Kidney (tissue), 14 donors: ENCODE measurements around the gene CDK14. TPM values are rescaled to one million over a fixed set of nuclear protein-coding genes. Genes with fewer than 3 reads are reported as not detected.

Experiments used
- DNase-seq, 5 donors: peaks; one replicate each; pipeline ENCODE4 v3.0.0-alpha.2; 2013 to 2020
- FAIRE-seq: peaks from 2 replicates; lab custom pipeline; 2012; peaks lifted over from hg19 to GRCh38; lab: Jason Lieb, UNC
- H3K27ac ChIP-seq, 2 donors: one replicate each; pipeline ENCODE4 v1.7.0; 2013; ENCODE audit warnings: low read depth in 2 of 2, low read length in 2 of 2, inconsistent platforms in 1 of 2
- H3K27me3 ChIP-seq: one replicate; pipeline ENCODE4 v1.7.1; 2013; ENCODE audit warnings: low read length, inconsistent platforms; ENCODE audit not compliant: control insufficient read depth, insufficient read depth
- H3K36me3 ChIP-seq, 3 donors: one replicate each; pipeline versions ENCODE4 v1.7.0 to v1.7.1; 2013; ENCODE audit warnings: low read length in 3 of 3, control low read depth in 1 of 3, inconsistent platforms in 1 of 3; ENCODE audit not compliant: insufficient read depth in 3 of 3, control insufficient read depth in 2 of 3
- H3K4me1 ChIP-seq, 3 donors: one replicate each; pipeline versions ENCODE4 v1.7.0 to v1.7.1; 2013; ENCODE audit warnings: low read length in 3 of 3, inconsistent platforms in 1 of 3, low read depth in 1 of 3; ENCODE audit not compliant: control insufficient read depth in 2 of 3, insufficient read depth in 2 of 3
- H3K4me3 ChIP-seq, 3 donors: one replicate each; pipeline versions ENCODE4 v1.7.0 to v1.8.1; 2013; ENCODE audit warnings: low read length in 3 of 3, control low read depth in 1 of 3, inconsistent platforms in 1 of 3
- H3K9ac ChIP-seq, 3 donors: one replicate each; pipeline versions ENCODE4 v1.7.0 to v1.7.1; 2013; ENCODE audit warnings: low read length in 3 of 3, control low read depth in 1 of 3, inconsistent platforms in 1 of 3
- H3K9me3 ChIP-seq, 3 donors: one replicate each; pipeline versions ENCODE4 v1.7.0 to v1.7.1; 2013; ENCODE audit warnings: low read length in 3 of 3, control low read depth in 1 of 3, inconsistent platforms in 1 of 3; ENCODE audit not compliant: control insufficient read depth in 2 of 3, insufficient read depth in 1 of 3
- intact Hi-C: fragments of 100-400 bp; cut with DNase I; formaldehyde crosslinking; loops from one replicate; pipeline ENCODE4 v1.11.1; 2022
- polyA plus RNA-seq: library from polyadenylated mRNA; stranded (reverse); fragments of 350-450 nt; fragmentation: Illumina TruSeq; extraction: RNeasy Lipid Tissue Mini Kit (QIAGEN cat#74804); gene quantifications from one replicate; pipeline ENCODE4 v1.2.3, GENCODE V29; 2014; ENCODE audit warnings: low read depth, low replicate concordance; ENCODE audit not compliant: insufficient read depth
- total RNA-seq: library from RNA; stranded (reverse); fragmentation: NEBNext Ultra II Directional; extraction: Animal tissue kit (Norgen Biotek cat#: 25700); gene quantifications from one replicate; pipeline ENCODE4 v1.2.1, GENCODE V29; 2021
- TF ChIP-seq, protein P1 (sequence below): IDR thresholded peaks from 3 replicates; pipeline ENCODE4 v1.5.1; 2012; ENCODE audit warnings: mild to moderate bottlenecking, moderate library complexity, borderline replicate concordance; ENCODE audit not compliant: insufficient read depth; ENCODE audit errors: extremely low read depth
- donor health status: control.
- donor health status: control.
- donor health status: control.
- donor health status: control.
- donor health status: control.
- donor health status: DM: yes; HTN: yes; CAD: no.
- donor health status: Normal renal cell carcinoma (clear cell type).

CDK14 gene
- total and polyA plus RNA-seq, 2 donors from 2014 or later = 11.9 to 33.9 TPM

DNA sequence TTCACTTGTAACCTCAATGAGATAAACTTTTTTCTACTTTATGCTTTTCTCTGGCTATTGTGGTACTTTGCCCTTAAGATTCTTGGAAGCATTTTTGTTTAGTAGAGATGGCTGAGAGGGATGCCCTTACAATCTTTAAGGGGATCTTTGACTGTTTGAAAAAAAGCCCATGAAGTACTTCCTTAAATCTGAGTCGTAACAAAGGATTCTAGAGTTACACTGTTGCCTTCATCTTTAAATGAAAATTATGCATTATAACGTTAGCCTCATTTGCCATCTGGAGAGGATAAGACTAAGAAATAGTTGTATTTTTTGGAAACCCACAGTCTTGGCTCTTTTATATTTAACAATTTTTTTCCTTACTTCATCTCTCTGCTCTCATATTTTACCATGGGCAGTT is 630.3 kb downstream of the CDK14 start:
- no peaks in the 10 kb centered on the region for H3K9me3 ChIP-seq
- no peaks in the 10 kb centered on the region for H3K27me3 ChIP-seq
- H3K36me3 ChIP-seq = no peaks in the 10 kb centered on the region
- H3K9ac ChIP-seq = no peak overlapping the region
- intact Hi-C loops = no loop called here
- H3K27ac ChIP-seq = no peak overlapping the region
- TF ChIP-seq, protein P1, sequence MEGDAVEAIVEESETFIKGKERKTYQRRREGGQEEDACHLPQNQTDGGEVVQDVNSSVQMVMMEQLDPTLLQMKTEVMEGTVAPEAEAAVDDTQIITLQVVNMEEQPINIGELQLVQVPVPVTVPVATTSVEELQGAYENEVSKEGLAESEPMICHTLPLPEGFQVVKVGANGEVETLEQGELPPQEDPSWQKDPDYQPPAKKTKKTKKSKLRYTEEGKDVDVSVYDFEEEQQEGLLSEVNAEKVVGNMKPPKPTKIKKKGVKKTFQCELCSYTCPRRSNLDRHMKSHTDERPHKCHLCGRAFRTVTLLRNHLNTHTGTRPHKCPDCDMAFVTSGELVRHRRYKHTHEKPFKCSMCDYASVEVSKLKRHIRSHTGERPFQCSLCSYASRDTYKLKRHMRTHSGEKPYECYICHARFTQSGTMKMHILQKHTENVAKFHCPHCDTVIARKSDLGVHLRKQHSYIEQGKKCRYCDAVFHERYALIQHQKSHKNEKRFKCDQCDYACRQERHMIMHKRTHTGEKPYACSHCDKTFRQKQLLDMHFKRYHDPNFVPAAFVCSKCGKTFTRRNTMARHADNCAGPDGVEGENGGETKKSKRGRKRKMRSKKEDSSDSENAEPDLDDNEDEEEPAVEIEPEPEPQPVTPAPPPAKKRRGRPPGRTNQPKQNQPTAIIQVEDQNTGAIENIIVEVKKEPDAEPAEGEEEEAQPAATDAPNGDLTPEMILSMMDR = no peak
- no peak for DNase-seq
- no peak overlapping the region for H3K4me3 ChIP-seq
- no peaks in the 10 kb centered on the region for H3K4me1 ChIP-seq
- FAIRE-seq = no peak

DNA sequence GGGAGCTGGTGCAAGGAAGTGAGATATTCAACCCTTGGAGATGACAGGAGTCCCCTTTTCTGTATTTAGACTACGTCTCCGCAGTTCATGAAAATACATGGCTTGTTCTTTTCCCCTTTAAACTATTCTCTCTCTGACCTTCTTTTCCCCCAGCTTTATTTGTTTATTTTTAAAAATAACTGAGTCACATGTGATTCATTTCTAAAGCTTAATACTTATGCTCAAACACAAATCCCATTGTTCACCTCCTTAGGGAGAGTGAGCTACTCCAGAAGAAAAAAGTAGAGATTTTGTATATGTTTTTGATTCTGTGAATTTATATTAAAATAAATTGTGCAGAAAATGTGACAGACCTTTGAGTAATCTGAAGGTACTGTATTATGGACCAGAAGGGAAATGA is 632.2 kb downstream of the CDK14 start:
- no peak overlapping the region for H3K4me3 ChIP-seq
- H3K27ac ChIP-seq = no peak overlapping the region
- H3K4me1 ChIP-seq = no peaks in the 10 kb centered on the region
- H3K9ac ChIP-seq = no peak overlapping the region
- TF ChIP-seq, protein P1 = no peak
- no peaks in the 10 kb centered on the region for H3K27me3 ChIP-seq
- DNase-seq (no peak), FAIRE-seq (no peak)
- intact Hi-C loops = no loop called here
- no peaks in the 10 kb centered on the region for H3K9me3 ChIP-seq
- H3K36me3 ChIP-seq = no peaks in the 10 kb centered on the region

DNA sequence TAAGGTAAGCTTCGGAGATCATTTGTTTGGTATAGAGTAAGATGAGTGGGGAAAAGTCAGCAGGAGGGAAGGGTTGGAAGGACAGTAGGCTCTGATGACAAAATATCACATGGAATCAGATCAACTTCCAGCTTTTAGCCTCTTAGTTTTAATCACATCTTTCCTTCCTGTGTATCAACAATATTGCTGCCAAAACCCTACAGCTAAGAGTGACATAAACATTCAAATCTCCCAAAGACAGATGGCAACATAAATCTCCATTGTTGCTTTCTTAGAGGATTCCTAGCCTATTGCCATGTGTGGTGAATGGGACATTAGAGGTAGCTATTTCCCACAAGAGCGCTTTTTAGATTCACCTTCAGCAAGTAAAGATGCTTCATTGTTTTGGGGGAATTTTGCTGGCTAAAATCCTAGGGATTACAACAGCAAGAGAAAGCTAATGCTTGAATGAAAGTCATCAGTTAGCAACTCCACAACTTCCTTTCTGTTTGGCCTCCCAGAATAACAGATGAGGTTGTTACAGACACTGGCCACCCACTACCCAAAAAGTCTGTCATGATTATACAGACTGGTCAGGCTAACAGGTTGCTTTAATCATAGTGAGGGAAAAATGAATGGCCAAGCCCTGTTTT is 632.9 kb downstream of the CDK14 start:
- no peak overlapping the region for H3K9ac ChIP-seq
- no peak for FAIRE-seq
- H3K9me3 ChIP-seq = no peaks in the 10 kb centered on the region
- no peaks in the 10 kb centered on the region for H3K4me1 ChIP-seq
- intact Hi-C loops = no loop called here
- H3K27me3 ChIP-seq = no peaks in the 10 kb centered on the region
- no peak overlapping the region for H3K4me3 ChIP-seq
- H3K36me3 ChIP-seq = no peaks in the 10 kb centered on the region
- TF ChIP-seq, protein P1 = no peak
- H3K27ac ChIP-seq = no peak overlapping the region
- DNase-seq = no peak

DNA sequence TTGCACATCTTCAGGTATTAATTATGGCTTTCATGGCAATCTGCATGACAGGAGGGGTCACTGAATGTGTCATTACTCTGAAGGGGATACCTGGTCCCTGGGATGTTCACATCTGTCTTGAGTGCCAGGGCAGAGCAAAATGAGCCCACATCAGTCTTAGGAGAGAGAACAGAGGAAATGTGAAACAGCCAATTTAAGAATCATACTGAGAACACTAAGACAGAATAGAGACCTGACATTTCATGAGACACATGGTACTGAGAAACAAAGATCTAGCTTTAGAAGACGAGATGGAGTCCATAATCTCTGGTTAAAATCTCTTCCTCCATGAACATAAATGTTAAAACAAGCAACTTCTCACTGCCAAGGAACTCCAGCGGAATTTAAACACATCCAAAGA is 634.0 kb downstream of the CDK14 start:
- TF ChIP-seq, protein P1 = no peak
- intact Hi-C loops = no loop called here
- Histone ChIP-seq H3K27ac (no peak overlapping the region), H3K27me3 (no peaks in the 10 kb centered on the region), H3K9me3 (no peaks in the 10 kb centered on the region), H3K4me3 (no peak overlapping the region), H3K9ac (no peak overlapping the region), H3K4me1 (no peaks in the 10 kb centered on the region), H3K36me3 (no peaks in the 10 kb centered on the region)
- no peak for DNase-seq
- FAIRE-seq = no peak
